ELR (cell line): Measurements from ENCODE around the gene ADAM11.
A peak's percentile ranks its signal among the peaks of the same experiment; 100 is the strongest.
"Not testable (repeated sequence)": the region's sequence is repeated elsewhere in the genome, so short reads cannot be mapped to it uniquely, and the experiment has no call there.

Source experiments
- DNase-seq: peaks from one replicate; pipeline ENCODE4 v3.0.0-alpha.2; 2015; ENCODE audit warnings: low read depth

ADAM11 gene

GRCh38 chr17:44794851-44795413 lies 36.1 kb downstream of the ADAM11 start:
- peak; percentile 100 for DNase-seq

- DNase-seq: no peak
These were observed 36.6 kb downstream of the ADAM11 start for GRCh38 chr17:44795421-44795820.

- no peak for DNase-seq
These were observed 37.1 kb downstream of the ADAM11 start for GRCh38 chr17:44795928-44796327.

- no peak for DNase-seq
These were observed 37.9 kb downstream of the ADAM11 start for GRCh38 chr17:44796731-44797130.

GRCh38 chr17:44797802-44798201 lies 39.0 kb downstream of the ADAM11 start:
- DNase-seq: no peak

GRCh38 chr17:44798356-44798755 lies 39.6 kb downstream of the ADAM11 start:
- no peak for DNase-seq

- DNase-seq: no peak
These were observed 43.1 kb downstream of the ADAM11 start for GRCh38 chr17:44801880-44802279.

- DNase-seq: no peak
These were observed 45.7 kb downstream of the ADAM11 start for GRCh38 chr17:44804302-44805089.

- DNase-seq: no peak
These were observed 48.5 kb downstream of the ADAM11 start for GRCh38 chr17:44807093-44807816.

GRCh38 chr17:44807817-44808155 lies 49.0 kb downstream of the ADAM11 start:
- no peak for DNase-seq

- DNase-seq: no peak
These were observed 49.4 kb downstream of the ADAM11 start for GRCh38 chr17:44808156-44808555.

GRCh38 chr17:44808656-44809388 lies 50.0 kb downstream of the ADAM11 start:
- DNase-seq: not testable (repeated sequence)

GRCh38 chr17:44812263-44812662 lies 53.5 kb downstream of the ADAM11 start:
- DNase-seq: no peak

- DNase-seq: not testable (repeated sequence)
These were observed 59.7 kb downstream of the ADAM11 start for GRCh38 chr17:44818508-44818907.

GRCh38 chr17:44820631-44821212 lies 61.9 kb downstream of the ADAM11 start:
- peak; percentile 99 for DNase-seq

GRCh38 chr17:44825236-44825635 lies 66.4 kb downstream of the ADAM11 start:
- DNase-seq: not testable (repeated sequence)

GRCh38 chr17:44826123-44826790 lies 67.5 kb downstream of the ADAM11 start:
- peak; percentile 74 for DNase-seq

- peak; percentile 60 for DNase-seq
These were observed 69.1 kb downstream of the ADAM11 start for GRCh38 chr17:44827863-44828262.

- no peak for DNase-seq
These were observed 70.2 kb downstream of the ADAM11 start for GRCh38 chr17:44828919-44829522.

- peak; percentile 84 for DNase-seq
These were observed 71.0 kb downstream of the ADAM11 start, which contains the start of gene GJC1 for GRCh38 chr17:44829523-44830358. TSS of gene GJC1 (minus strand) at chr17:44830287. CDS start at chr17:44805817, 24,470 bp downstream.
